HG03064 (cell line): ENCODE data around the gene RPGRIP1L.

Experiments
- ATAC-seq: cut with Tn5 transposase; IDR thresholded peaks from one replicate; pipeline ENCODE4 v1.9.1; 2021; ENCODE audit warnings: low read depth; ENCODE audit not compliant: unreplicated experiment

The RPGRIP1L gene

GRCh38 chr16:53561101-53561888 is 142.4 kb downstream of the RPGRIP1L start:
- ATAC-seq, result no peak

GRCh38 chr16:53559270-53559951 is 144.2 kb downstream of the RPGRIP1L start:
- ATAC-seq, result no peak

- no peak for ATAC-seq
Measured at GRCh38 chr16:53558710-53559109, 144.9 kb downstream of the RPGRIP1L start.

GRCh38 chr16:53556521-53556920 is 147.1 kb downstream of the RPGRIP1L start:
- no peak for ATAC-seq

- ATAC-seq, result no peak
Measured at GRCh38 chr16:53549970-53550690, 153.5 kb downstream of the RPGRIP1L start.
